HG03135 (cell line): Measurements from ENCODE around the gene PCDH20.
"Not testable (repeated sequence)": the region's sequence is repeated elsewhere in the genome, so short reads cannot be mapped to it uniquely, and the experiment has no call there.

Experiments
- ATAC-seq: cut with Tn5 transposase; IDR thresholded peaks from one replicate; pipeline ENCODE4 v1.9.1; 2021; ENCODE audit warnings: mild to moderate bottlenecking, moderate library complexity; ENCODE audit not compliant: unreplicated experiment

Gene PCDH20, protein sequence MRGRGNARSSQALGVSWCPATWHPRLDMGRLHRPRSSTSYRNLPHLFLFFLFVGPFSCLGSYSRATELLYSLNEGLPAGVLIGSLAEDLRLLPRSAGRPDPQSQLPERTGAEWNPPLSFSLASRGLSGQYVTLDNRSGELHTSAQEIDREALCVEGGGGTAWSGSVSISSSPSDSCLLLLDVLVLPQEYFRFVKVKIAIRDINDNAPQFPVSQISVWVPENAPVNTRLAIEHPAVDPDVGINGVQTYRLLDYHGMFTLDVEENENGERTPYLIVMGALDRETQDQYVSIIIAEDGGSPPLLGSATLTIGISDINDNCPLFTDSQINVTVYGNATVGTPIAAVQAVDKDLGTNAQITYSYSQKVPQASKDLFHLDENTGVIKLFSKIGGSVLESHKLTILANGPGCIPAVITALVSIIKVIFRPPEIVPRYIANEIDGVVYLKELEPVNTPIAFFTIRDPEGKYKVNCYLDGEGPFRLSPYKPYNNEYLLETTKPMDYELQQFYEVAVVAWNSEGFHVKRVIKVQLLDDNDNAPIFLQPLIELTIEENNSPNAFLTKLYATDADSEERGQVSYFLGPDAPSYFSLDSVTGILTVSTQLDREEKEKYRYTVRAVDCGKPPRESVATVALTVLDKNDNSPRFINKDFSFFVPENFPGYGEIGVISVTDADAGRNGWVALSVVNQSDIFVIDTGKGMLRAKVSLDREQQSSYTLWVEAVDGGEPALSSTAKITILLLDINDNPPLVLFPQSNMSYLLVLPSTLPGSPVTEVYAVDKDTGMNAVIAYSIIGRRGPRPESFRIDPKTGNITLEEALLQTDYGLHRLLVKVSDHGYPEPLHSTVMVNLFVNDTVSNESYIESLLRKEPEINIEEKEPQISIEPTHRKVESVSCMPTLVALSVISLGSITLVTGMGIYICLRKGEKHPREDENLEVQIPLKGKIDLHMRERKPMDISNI

DNA sequence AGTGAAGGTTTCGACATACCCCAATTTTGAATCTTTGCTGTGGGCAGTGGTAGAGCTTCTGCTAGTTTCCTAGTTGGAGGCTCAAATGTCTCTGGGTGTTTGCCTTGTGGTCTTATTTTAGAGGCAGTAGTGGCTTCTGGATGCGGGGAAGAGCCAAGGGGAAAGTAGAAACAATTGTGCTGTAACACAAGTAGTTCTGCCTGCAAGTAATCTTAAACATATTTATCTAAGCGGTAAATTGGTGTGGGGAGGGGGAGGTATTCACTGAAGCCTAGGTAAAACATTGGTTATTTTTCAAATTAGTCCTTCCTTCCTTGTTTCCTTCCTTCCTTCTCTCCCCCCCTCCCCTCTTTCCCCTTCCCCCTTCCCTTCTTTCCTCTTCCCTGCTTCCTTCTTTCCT lies at the start of gene PCDH20:
TSS of gene PCDH20 (minus strand) at position 101 of the 400 bp plus-strand sequence. CDS start 691 bp downstream, outside the sequence.
- ATAC-seq, result no peak

DNA sequence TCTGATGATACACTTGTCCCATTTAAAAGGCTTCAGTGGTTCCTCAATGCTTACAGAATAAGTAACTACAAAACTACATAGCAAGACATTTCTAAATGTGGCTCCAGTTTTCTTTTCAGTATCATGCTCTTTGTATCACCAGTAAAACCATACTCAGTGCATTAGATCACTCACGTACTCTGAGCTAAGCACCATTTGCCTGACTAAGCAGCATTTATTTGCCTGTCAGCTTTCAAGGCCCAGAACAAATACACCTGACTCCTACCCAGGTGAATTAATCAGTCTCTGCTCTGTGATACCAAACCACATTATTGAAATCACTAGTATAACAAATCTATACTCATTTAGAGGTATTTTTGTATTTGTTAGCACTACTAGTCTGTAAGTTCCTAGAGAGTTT lies 47.4 kb upstream of the PCDH20 start:
- ATAC-seq, result no peak

DNA sequence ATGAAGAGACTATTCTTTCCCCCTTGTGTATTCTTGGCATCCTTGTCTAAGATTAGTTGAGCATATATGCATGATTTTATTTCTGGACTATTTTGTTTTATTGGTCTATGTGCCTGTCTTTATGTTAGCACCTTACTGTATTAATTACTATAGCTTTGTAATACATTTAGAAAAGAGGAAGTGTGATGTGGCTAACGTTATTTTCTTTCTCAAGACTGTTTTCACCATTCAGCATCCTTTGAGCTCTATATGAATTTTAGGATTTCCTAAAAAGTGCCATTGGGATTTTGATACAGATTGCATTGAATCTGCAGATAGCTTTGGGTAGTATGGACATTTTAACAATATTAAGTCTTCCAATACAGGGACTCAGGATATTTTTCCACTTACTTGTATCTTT lies 37.5 kb upstream of the PCDH20 start:
- no peak for ATAC-seq

DNA sequence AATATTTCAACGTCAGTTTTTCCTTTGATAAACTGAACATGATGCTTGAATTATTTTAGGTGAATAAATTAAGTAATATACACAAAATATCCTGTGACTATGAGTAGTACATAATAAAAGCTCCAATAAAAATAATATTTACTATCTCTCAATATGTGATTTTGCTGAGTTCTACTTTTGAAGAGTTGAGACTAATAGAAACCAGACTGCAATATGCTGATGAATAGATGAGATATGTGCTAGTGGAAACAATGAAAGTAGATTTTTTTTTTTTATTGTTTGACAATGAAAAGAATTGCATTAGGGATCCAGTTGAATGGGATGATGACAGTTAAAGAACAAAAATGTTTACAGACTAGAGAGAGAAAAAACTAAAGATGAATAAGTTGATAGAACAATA lies 16.4 kb upstream of the PCDH20 start:
- ATAC-seq, result no peak

DNA sequence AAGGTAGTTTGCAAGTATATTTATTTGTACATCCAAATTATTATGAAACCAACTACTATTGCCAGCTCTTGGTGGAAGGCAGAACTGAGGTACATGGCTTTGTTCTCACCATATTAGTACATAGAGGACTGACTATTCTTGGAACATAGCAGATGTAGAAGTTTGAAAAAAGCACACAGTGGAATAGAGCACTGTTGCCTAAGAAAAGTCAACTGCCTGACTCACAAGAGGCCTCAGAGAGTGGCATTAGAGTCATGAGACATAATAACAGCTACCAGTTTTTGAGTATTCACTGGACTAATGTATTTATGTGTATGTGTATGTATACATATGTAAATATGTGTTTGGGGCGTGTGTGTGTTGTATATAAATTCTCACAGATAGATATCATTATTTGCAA lies 8.3 kb upstream of the PCDH20 start:
- ATAC-seq, result no peak

DNA sequence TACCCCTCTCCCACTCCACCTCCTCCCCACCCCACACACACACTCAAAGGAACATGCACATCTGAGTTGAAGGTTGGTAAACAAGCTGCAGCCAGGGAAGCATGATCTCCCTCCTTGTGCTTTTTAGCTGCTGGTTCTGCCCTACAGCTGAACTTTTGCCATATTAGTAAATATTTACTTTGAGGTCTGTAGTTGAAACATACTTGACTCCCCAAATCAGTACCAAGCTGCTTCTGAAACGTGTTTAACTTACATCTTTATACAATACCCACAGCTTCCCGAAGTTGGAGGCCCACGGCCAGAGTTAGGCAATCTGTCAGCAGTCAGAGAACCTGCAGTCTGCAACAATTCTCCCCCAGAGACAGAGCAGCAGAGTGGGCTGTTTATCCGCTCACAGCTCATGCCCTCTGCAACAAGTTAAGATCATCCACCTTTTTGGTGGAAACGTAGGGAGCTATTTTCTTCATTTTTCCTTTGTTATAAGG lies 1.5 kb upstream of the PCDH20 start:
- no peak for ATAC-seq

DNA sequence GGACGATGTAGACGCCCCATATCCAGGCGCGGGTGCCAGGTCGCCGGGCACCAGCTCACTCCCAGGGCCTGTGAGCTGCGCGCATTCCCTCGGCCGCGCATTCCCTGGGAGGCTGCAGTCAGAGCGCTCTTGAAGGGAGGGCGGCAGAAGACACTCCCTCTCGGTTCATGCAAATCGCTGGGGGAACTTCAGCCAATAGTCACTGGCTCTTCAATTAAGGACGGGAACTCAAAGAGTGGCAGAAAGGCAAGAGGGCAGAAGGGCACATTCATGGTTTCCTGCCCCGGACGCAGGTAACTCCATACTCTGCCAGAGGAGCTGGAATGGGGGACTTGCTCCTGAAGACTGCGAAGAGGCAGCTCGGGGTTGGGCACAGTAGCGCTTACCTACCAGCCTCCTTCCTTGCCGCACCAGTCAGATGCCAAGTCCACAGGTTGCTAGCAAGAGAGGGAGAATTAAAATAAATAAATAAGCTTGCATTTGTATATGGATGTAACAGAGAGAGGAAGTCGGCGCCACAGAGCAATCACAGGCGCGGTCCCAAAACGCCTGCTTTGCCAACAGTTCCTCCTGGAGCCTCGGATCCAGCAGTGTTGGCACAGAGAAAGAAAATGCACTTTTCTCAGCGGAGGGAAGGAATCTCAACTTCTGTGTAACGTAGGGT lies 459 bp downstream of the PCDH20 start:
- ATAC-seq, result no peak

DNA sequence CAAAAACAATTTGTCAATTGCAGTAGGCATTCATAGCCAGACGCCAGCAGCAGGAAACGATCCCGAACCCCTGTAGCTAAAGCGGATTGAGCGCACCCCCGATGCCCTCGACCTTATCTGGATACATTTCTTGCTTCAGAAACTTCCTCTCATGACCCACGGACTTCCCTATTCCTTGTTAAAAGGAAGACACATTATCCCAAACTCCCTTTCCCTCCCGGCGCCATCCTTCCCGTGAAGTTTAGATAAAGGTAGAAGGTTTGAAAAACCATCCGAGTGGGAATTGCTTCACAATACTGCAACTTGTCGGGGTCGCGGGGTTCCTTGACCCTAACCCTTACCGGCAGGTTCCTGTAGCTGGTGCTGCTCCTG lies 977 bp downstream of the PCDH20 start:
- ATAC-seq, result no peak

DNA sequence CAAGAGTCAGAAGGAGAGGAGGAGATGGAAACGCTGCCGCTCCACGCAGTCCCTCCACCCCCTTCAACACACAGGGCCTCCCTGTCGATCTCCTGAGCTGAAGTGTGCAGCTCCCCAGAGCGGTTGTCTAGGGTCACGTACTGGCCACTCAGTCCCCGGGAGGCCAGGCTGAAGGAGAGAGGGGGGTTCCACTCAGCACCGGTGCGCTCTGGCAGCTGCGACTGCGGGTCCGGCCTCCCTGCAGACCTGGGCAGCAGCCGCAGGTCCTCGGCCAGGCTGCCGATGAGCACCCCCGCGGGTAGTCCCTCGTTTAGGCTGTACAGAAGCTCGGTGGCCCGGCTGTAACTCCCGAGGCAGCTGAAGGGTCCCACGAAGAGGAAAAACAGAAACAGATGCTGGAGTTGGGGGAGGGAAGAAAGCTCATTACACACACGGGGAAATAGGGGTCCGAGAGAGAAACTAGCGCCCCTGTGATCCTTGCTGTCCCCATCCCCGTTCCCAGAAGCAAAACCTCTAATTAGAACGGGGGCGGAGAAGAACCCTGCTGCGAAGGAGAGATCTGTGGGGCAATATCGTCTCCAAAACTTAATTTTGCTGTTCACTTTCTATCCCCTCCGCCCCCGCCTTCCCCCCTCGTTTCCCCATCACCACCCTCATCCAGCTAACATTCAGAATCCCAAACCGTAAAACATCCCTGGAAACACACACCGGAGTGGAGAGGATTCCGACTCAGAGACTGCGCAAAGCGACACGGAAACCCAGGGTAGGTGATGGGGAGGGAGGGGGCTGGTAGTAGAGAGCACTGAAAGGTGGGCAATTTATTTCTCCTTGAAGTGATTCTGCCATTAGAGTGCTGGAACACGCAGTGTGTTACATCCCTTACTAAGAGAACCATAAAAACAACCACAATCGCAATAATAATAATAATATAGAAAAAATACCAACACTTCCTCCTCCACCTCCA lies 1.8 kb downstream of the PCDH20 start:
- ATAC-seq, result no peak

DNA sequence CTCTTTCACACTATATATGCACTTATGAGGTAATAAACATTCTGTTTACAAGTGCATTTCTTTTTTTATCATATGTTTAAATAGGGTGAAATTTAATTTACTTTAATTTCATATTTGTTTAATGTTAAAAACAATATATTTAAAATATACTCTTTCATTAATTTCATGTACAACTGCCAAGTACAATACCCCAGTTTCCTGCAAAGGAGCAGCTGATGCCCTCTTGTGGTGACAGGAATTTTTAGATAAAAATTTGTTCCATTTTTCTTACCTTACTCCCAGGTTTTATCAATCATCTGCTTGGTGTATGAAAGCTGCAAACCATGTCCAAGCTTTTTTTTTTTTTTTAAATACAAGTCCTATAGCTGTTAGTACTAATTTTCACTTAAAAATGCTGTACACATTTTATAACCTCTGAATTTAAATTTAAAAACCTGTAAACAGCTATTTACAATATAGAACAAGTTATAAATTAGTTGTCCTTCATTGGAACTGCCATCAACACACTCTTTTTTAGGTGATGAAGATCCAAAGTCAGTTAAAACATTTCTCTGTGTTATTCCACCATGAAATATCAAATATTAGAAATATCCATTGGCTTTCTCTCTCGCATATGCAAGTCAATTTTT lies 4.9 kb downstream of the PCDH20 start:
- ATAC-seq, result no peak

DNA sequence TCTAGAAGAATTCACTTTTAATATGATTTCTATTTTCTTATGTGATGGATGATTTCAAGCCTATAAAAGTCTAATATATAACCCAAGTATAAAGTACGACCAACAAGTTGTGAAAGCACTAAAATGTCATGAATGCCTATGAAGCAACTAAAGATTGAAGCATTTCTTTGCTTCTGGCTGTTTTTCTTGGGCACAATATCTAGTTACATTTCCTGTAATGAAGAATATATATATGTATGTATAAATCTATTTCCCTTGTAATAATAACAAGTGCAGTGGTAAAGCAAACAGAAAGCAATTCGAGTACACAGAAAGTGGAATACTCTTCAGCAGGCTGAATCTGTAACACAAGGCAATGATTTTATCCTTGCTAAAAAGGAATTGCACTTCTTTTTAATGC lies 5.4 kb downstream of the PCDH20 start:
- no peak for ATAC-seq

DNA sequence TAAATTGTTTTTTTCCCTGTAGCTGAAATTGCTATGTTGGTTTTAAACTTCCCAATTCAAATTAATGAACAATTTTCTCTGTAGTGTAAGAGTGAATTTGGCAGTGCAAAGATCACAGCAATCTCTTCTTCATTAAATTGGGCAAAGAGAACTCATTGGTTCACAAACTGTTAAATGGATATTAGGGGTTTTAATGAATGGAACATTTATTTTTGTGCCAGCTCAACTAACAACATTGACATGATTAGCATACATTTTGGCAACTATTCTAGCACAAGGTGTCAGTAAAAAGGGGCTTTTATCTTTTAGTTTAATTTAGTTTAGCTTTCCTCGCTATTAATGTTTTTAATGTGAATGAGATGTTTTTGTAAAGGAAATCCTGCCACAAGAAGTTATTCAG lies 7.1 kb downstream of the PCDH20 start:
- no peak for ATAC-seq

DNA sequence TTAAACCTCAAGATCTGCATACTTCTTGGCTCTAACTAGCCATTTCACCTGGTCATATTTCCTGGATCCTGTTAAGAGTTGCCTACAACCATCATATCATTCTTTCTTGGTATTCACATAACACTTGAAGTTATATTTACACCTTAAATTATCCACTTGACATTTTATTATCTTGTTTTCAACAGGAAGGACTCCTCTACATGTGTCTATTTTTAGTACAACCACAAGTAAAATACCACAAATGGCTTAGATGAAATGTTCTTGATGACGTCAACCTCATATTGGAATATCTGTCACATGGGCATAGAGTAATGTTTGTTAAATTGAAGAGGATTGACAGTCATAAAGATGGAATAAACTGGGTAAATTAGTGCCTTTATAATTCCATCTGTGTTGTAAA lies 9.4 kb downstream of the PCDH20 start:
- no peak for ATAC-seq

DNA sequence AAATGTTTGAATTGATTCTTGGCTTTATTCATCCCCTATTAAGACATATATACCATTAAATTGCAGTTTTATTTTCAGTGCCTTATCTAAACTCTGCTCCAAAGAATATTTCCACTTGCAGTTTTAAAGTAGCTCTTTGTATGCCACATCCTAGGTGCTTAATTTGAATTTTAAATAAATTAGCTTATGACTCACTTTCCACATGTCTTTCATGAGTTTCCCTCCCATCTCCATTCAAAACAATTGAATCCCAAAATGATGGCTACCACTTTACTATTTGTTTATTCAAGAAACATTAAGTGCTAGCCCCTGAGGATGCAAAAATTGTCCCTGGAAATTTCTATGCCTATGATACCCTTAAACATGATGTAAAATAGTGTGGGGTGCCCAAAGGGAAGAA lies 19.5 kb downstream of the PCDH20 start:
- ATAC-seq, result no peak

DNA sequence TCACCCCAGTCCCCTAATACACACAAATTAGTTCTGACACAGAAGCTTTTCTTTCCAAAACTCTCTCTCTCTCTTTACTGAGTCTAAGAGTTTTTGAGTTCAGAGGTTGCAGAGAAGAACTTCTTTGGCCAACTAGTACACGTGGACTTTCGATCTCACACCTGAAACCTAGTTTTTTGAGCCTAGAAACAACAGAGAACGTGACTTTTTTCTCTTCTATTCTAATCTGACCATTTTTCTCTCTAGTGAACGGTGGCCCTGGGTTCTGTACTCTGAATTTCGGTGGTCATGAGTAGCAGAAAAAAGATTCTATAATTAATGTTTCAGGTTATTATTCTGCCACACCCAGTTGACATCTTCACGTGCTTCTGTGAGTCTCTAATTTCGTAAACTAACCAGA lies 24.2 kb downstream of the PCDH20 start:
- ATAC-seq, result no peak

DNA sequence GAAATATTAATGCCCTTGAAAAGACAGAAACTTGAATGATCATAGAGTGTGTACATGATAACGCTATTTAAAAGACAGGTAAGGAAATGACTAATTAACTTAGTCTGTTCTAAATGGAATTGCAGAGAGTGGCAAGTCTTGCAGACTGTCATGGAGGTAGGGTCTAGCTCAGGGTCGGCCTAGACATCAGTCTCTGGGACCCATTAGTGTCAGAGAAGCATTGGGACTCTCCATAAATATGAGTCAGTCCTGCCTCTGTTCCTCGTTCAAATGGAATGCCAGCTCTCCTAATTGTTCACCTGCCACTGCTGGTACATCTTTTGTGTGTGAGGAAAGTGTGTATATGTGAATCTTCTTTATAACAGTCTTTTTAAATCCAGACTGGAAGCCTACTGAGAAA lies 28.0 kb downstream of the PCDH20 start:
- ATAC-seq, result no peak

DNA sequence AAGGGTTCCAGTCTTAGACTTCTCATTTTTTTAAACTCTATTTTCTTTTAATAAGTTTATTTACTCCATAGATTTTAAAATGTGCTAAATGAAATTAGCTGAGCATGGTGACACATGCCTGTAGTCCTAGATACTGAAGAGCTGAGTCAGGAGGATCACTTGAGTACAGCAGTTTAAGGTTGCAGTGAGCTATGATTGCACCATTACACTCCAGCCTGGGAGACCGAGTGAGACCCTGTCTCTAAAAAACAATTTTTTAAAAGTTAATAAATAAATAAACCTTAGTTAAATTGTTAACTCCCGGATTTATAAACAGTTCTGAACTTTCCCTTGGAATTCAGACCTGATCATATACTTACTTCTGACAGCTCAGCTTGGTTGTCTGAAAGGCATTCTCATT lies 32.5 kb downstream of the PCDH20 start:
- no peak for ATAC-seq

DNA sequence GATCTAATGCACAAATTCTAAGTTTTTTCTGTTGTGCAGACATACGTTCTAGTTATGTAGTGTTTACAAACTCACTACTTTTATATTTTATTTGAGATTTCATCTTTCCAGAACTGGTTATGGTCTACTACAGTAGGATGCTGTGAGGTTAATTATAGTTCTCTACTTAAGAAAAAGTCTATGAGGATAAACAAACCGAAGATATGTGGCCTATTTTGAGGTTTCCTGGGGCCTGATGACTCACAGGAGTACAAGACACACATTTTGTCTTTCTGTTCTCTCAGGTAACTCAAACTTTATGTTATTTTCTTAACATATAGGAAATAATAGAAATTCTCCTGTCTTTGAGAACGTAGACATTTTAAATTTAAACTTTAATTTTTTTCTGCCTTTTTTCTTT lies 45.1 kb downstream of the PCDH20 start:
- ATAC-seq, result no peak

DNA sequence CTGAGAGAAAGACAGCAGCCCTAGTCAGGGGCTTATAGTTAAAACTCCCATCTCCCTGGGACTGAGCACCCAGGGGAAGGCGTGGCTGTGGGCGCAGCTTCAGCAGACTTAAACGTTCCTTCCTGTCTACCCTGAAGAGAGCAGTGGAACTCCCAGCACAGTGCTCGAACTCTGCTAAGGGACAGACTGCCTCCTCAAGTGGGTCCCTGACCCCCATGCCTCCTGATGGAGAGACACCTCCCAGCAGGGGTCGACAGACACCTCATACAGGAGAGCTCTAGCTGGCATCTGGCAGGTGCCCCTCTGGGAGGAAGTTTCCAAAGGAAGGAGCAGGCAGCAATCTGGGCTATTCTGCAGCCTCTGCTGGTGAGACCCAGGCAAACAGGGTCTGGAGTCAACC lies 51.0 kb downstream of the PCDH20 start:
- not testable (repeated sequence) for ATAC-seq

DNA sequence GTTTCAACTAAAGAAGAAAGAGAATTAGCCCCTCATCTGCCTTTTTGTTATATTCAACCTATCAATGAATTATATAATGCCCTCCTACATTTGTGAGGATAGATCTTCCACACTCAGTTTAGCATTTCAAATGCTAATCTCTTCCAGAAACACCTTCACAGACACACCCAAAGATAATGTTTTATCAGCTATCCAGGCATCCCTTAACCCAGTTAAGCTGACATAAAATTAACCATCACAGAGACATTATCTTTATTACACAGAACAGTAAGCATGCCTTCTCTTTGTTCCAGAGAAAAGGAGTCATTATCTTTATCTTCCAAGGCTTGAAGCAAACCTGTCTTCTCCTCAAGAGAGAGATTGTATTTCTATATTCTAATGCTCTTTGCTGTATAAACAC lies 53.1 kb downstream of the PCDH20 start:
- ATAC-seq, result no peak
